IMR-90 (cell line): ENCODE results near the gene CCDC28B. TPM values are rescaled to one million over a fixed set of nuclear protein-coding genes. Genes with fewer than 3 reads are reported as not detected.
A peak's percentile ranks its signal among the peaks of the same experiment; 100 is the strongest.

Experiments
- ATAC-seq: fragments of 200-7000 bp; cut with Tn5 transposase; 2 replicates; pipeline ENCODE4 v1.9.1; 2020; ENCODE audit warnings: low read depth, mild to moderate bottlenecking, moderate library complexity
- BruUV-seq: library from RNA; stranded (reverse); fragments of 400-500 nt; replicated peaks from 2 replicates; lab custom pipeline; 2021; lab: Mats Ljungman, UMichigan
- CTCF ChIA-PET: fragments of 300-600 bp; formaldehyde crosslinking; extraction: SDS; loops from one replicate; lab custom pipeline; 2021; ENCODE audit warnings: antibody characterized with exemption; lab: Yijun Ruan, JAX
- POLR2A ChIA-PET: fragments of 300-600 bp; sonication (Branson Sonifier 250); formaldehyde crosslinking; loops from one replicate; lab custom pipeline; 2022; ENCODE audit warnings: antibody characterized with exemption; ENCODE audit not compliant: unreplicated experiment; lab: Charles Lee
- DNase-seq: peaks from one replicate; pipeline ENCODE4 v3.0.0; 2013
- H2AFZ ChIP-seq: replicated peaks from 2 replicates; pipeline ENCODE3; 2013; ENCODE audit warnings: low read length, mild to moderate bottlenecking; ENCODE audit not compliant: poor library complexity
- H2AK5ac ChIP-seq: 2 replicates; pipeline ENCODE4 v1.6.1; 2013; ENCODE audit warnings: low read depth, low read length, inconsistent platforms
- H2AK9ac ChIP-seq: replicated peaks from 2 replicates; pipeline ENCODE3; 2013; ENCODE audit warnings: mild to moderate bottlenecking, low read depth, low read length, moderate library complexity; ENCODE audit not compliant: poor library complexity
- H2BK120ac ChIP-seq: 2 replicates; pipeline ENCODE4 v1.6.1; 2013; ENCODE audit warnings: low read depth, low read length, inconsistent platforms
- H2BK15ac ChIP-seq: 3 replicates; pipeline ENCODE4 v1.6.1; 2013; ENCODE audit warnings: low read depth, low read length, inconsistent platforms
- H2BK20ac ChIP-seq: 2 replicates; pipeline ENCODE4 v1.6.1; 2013; ENCODE audit warnings: low read depth, mild to moderate bottlenecking, inconsistent platforms, low read length, moderate library complexity
- H2BK5ac ChIP-seq: 2 replicates; pipeline ENCODE4 v1.6.1; 2013; ENCODE audit warnings: mild to moderate bottlenecking, low read depth, low read length, inconsistent platforms; ENCODE audit not compliant: poor library complexity, severe bottlenecking
- H3K14ac ChIP-seq: replicated peaks from 2 replicates; pipeline ENCODE4 v1.6.1; 2013; ENCODE audit warnings: low read depth, low read length, inconsistent platforms
- H3K18ac ChIP-seq: 2 replicates; pipeline ENCODE4 v1.6.1; 2013; ENCODE audit warnings: low read depth, low read length, control low read depth
- H3K23ac ChIP-seq: 2 replicates; pipeline ENCODE4 v1.6.1; 2013; ENCODE audit warnings: low read depth, low read length, inconsistent platforms
- H3K27ac ChIP-seq: 2 replicates; pipeline ENCODE4 v1.5.1; 2013; ENCODE audit warnings: mild to moderate bottlenecking, control low read depth, low read length; ENCODE audit not compliant: insufficient read depth
- H3K27me3 ChIP-seq: 2 replicates; pipeline ENCODE4 v1.6.1; 2013; ENCODE audit warnings: low read length; ENCODE audit not compliant: control insufficient read depth, insufficient read depth
- H3K36me3 ChIP-seq: 2 replicates; pipeline ENCODE4 v1.6.1; 2013; ENCODE audit warnings: low read length, mixed read lengths; ENCODE audit not compliant: control insufficient read depth, insufficient read depth
- H3K4ac ChIP-seq: 2 replicates; pipeline ENCODE4 v1.6.1; 2013; ENCODE audit warnings: low read depth, low read length, inconsistent platforms
- H3K4me1 ChIP-seq: 2 replicates; pipeline ENCODE4 v1.6.1; 2013; ENCODE audit warnings: low read length, mixed read lengths; ENCODE audit not compliant: control insufficient read depth, insufficient read depth
- H3K4me2 ChIP-seq: 2 replicates; pipeline ENCODE4 v1.6.1; 2013; ENCODE audit warnings: low read depth, mild to moderate bottlenecking, control low read depth, low read length, moderate library complexity
- H3K4me3 ChIP-seq: 2 replicates; pipeline ENCODE4 v1.5.1; 2013; ENCODE audit warnings: low read depth, mild to moderate bottlenecking, control low read depth, low read length, moderate library complexity; ENCODE audit not compliant: insufficient read depth
- H3K56ac ChIP-seq: 2 replicates; pipeline ENCODE4 v1.6.1; 2013; ENCODE audit warnings: low read length, inconsistent platforms; ENCODE audit not compliant: insufficient read depth; ENCODE audit errors: extremely low read depth
- H3K79me1 ChIP-seq, 2 experiments: 2 replicates each; pipeline ENCODE4 v1.6.1; 2013; ENCODE audit warnings: low read length in 2 of 2, inconsistent platforms in 1 of 2, low read depth in 1 of 2
- H3K9ac ChIP-seq: 2 replicates; pipeline ENCODE4 v1.6.1; 2013; ENCODE audit warnings: low read depth, low read length, control low read depth
- H3K9me1 ChIP-seq: 2 replicates; pipeline ENCODE4 v1.6.1; 2013; ENCODE audit warnings: low read length, inconsistent platforms; ENCODE audit not compliant: insufficient read depth
- H3K9me3 ChIP-seq: 2 replicates; pipeline ENCODE4 v1.6.1; 2013; ENCODE audit warnings: low read length; ENCODE audit not compliant: control insufficient read depth, insufficient read depth
- H4K20me1 ChIP-seq: 2 replicates; pipeline ENCODE4 v1.6.1; 2013; ENCODE audit warnings: low read length, inconsistent platforms; ENCODE audit not compliant: insufficient read depth
- H4K5ac ChIP-seq: 2 replicates; pipeline ENCODE4 v1.6.1; 2013; ENCODE audit warnings: mild to moderate bottlenecking, low read depth, low read length, control low read depth
- H4K8ac ChIP-seq, 2 experiments: 2 replicates each; pipeline ENCODE4 v1.6.1; 2013; ENCODE audit warnings: low read depth in 2 of 2, low read length in 2 of 2, control low read depth in 1 of 2, inconsistent platforms in 1 of 2
- H4K91ac ChIP-seq: 2 replicates; pipeline ENCODE4 v1.6.1; 2013; ENCODE audit warnings: low read depth, low read length, inconsistent platforms; ENCODE audit not compliant: insufficient read depth
- CHD1 ChIP-seq: IDR thresholded peaks from 2 replicates; pipeline ENCODE4 v1.6.1; 2012; ENCODE audit warnings: low read depth, low read length, improper control_type of control experiment
- FOS ChIP-seq: fragments of 150-350 bp; IDR thresholded peaks from 2 replicates; pipeline ENCODE4 v1.6.1; 2016; ENCODE audit warnings: low read depth, low read length
- MAFK ChIP-seq: IDR thresholded peaks from 2 replicates; pipeline ENCODE4 v1.6.1; 2012; ENCODE audit warnings: low read depth, low read length, improper control_type of control experiment
- NFE2L2 ChIP-seq: fragments of 150-350 bp; IDR thresholded peaks from 2 replicates; pipeline ENCODE4 v1.6.1; 2016; ENCODE audit warnings: low read depth, mild to moderate bottlenecking, low read length
- POLR2A ChIP-seq: IDR thresholded peaks from 2 replicates; pipeline ENCODE4 v1.6.1; 2012; ENCODE audit warnings: mild to moderate bottlenecking, low read depth, low read length
- RCOR1 ChIP-seq: IDR thresholded peaks from 2 replicates; pipeline ENCODE4 v1.6.1; 2012; ENCODE audit warnings: mild to moderate bottlenecking, low read length, improper control_type of control experiment; ENCODE audit not compliant: insufficient replicate concordance
- RFX5 ChIP-seq: IDR thresholded peaks from 2 replicates; pipeline ENCODE4 v1.8.0; 2012; ENCODE audit warnings: low read depth, mild to moderate bottlenecking, low read length, moderate library complexity
- dilution Hi-C: fragments of 300-500 bp; cut with HindIII; formaldehyde crosslinking; loops from one replicate; pipeline ENCODE4 v1.14.3; 2018; ENCODE audit warnings: low sequenced_read_pairs; ENCODE audit not compliant: unreplicated experiment
- in situ Hi-C: fragments of 300-500 bp; cut with MboI; formaldehyde crosslinking; loops from 3 replicates; pipeline ENCODE4 v1.14.3; 2019; ENCODE audit warnings: low sequenced_read_pairs, inconsistent platforms, mixed read lengths
- intact Hi-C: fragments of 100-400 bp; cut with micrococcal nuclease; formaldehyde crosslinking; loops from 2 replicates; pipeline ENCODE4 v1.10.0; 2022
- polyA plus RNA-seq, 3 experiments: library from polyadenylated mRNA; depleted of rRNA; stranded (reverse); fragments of >200 nt; gene quantifications; 2 replicates each; pipeline ENCODE4 v1.2.3, GENCODE V29; 2012; ENCODE audit warnings: low replicate concordance in 1 of 3
- total RNA-seq: library from RNA; depleted of rRNA; stranded (reverse); fragments of >200 nt; gene quantifications from 2 replicates; pipeline ENCODE4 v1.2.3, GENCODE V29; 2012
- TF ChIP-seq, protein P1 (sequence below): fragments of 150-350 bp; IDR thresholded peaks from 2 replicates; pipeline ENCODE4 v1.6.1; 2016; ENCODE audit warnings: low read depth, mild to moderate bottlenecking, low read length, moderate library complexity, borderline replicate concordance

The CCDC28B gene
- total and polyA plus RNA-seq, 2 of the 4 experiments (the other 2 are of a cell fraction): 17.2 to 18.4 TPM

DNA sequence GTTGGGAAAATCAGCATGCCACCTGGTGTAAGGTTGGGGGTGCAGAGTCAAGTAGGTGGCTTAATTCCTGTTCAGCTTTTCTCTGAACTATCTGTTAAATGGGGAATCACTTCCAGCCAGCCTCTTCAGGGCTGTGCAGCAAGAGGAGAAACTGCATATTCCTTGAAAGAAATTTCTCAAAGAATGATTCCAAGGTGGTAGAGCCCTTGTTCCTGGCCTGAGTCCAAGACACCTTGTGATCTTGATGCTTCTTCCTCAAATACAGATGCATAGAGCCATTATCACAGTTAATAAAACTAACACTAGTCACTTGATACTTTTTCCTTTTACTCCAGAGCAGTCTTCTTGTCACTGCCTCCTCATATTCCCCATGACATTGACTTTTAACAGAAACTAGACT, 15.7 kb upstream of the CCDC28B start:
- Histone ChIP-seq H3K9ac (no peak overlapping the region), H4K20me1 (peaks cover 47% of the 10 kb centered on the region), H3K4ac (no peak overlapping the region), H3K4me2 (peak overlapping the region; percentile 62; the same call in 1 of the 2 replicates), H3K23ac (no peak overlapping the region), H3K36me3 (peaks cover 60% of the 10 kb centered on the region), H3K27ac (no peak overlapping the region), H3K14ac (no peak overlapping the region), H3K9me1 (peaks cover 10% of the 10 kb centered on the region; the same call in 1 of the 2 replicates), H3K27me3 (no peaks in the 10 kb centered on the region), H2AK5ac (no peak overlapping the region), H4K8ac (no peak overlapping the region), H3K9me3 (no peaks in the 10 kb centered on the region), H2AFZ (no peak overlapping the region), H3K79me1 (peaks cover 28 to 74% of the 10 kb centered on the region in 2 experiments), H2AK9ac (no peak overlapping the region), H4K5ac (no peak overlapping the region), H4K91ac (no peak overlapping the region), H3K18ac (no peak overlapping the region), H2BK20ac (no peak overlapping the region), H3K4me3 (no peak overlapping the region), H3K4me1 (peaks cover 21% of the 10 kb centered on the region), H2BK5ac (no peak overlapping the region), H2BK120ac (no peak overlapping the region), H3K56ac (no peak overlapping the region), H2BK15ac (no peak overlapping the region)
- ATAC-seq (no peak), DNase-seq (no peak)
- no TSS peak for BruUV-seq
- intact Hi-C loops: no loop called here
- ChIA-PET POLR2A (no interaction called here), CTCF (no interaction called here)
- in situ Hi-C loops: no loop called here
- TF ChIP-seq NFE2L2 (no peak), RCOR1 (no peak), FOS (no peak), POLR2A (no peak), CHD1 (no peak), RFX5 (no peak), MAFK (no peak)
- TF ChIP-seq, protein P1, sequence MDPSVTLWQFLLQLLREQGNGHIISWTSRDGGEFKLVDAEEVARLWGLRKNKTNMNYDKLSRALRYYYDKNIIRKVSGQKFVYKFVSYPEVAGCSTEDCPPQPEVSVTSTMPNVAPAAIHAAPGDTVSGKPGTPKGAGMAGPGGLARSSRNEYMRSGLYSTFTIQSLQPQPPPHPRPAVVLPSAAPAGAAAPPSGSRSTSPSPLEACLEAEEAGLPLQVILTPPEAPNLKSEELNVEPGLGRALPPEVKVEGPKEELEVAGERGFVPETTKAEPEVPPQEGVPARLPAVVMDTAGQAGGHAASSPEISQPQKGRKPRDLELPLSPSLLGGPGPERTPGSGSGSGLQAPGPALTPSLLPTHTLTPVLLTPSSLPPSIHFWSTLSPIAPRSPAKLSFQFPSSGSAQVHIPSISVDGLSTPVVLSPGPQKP: no peak
- dilution Hi-C loops: no loop called here
